UCSD-AML1 (cell line): ENCODE measurements around the gene ACACA.
"Not testable (repeated sequence)": the region's sequence is repeated elsewhere in the genome, so short reads cannot be mapped to it uniquely, and the experiment has no call there.

Experiments
- DNase-seq: peaks from one replicate; lab custom pipeline; 2025; ENCODE audit not compliant: unreplicated experiment; lab: John Stamatoyannopoulos, UW

The ACACA gene

DNA sequence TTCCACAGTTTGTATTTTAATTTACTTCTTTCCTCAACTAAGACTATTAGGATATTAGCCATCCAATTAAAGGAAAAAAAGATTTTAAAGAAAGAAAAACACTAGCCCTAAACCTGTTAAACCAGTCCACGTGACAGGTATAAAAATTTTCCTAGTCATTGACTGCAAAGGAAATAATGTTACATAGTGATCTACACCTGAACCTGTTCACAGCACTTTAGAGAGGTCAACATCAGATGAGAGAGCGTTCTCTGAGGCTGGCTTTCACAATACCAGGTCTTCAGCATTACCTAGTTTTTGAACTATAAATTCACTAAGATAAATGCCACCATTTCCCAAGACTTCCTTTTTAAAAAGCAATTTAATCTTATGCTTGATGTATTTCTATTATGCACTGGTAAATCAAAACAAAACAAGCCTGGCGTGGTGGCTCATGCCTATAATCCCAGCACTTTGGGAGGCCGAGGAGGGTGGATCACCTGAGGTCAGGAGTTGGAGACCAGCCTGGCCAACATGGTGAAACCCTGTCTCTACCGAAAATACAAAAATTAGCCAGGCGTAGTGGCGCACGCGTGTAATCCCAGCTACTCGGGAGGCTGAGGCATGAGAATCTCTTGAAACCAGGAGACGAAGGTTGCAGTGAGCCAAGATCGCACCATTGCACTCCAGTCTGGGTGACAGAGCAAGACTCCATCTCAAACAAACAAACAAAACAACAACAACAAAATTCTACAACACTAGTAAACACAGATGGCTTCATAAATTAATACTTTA is 49.7 kb downstream of the ACACA start:
- not testable (repeated sequence) for DNase-seq

DNA sequence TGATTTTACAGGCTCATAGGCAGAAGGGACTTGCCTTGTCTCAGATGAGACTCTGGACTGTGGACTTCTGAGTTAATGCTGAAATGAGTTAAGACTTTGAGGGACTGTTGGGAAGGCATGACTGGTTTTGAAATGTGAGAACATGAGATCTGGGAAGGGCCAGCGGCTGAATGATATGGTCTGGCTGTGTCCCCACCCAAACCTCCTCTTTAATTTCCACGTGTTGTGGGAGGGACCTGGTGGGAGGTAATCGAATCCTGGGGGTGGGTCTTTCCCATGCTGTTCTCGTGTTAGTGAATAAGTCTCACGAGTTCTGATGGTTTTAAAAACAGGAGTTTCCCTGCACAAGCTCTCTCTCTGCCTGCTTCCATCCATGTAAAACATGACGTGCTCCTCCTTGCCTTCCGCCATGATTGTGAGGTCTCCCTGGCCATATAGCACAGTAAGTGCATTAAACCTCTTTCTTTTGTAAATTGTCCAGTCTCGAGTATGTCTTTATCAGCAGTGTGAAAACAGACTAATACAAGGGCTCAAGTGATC is 59.7 kb downstream of the ACACA start:
- DNase-seq, result not testable (repeated sequence)

DNA sequence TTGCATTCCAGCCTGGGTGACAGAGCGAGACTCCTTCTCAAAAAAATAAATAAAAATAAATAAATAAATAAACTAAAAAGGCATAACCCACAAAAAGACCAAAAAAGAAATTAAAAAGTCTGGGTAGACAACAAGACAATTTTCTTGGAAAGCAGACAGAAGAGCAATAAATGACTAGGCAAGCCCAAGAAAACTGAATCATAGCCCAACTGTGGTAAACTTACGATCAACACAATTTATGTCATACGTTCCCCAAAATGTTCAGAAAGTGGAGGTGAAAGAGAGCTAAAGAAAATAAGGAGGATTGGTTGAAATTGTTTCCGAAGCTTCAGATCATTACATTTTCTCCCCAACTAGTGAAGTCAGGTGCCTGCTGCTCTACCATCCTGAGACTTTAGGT is 62.1 kb downstream of the ACACA start:
- no peak for DNase-seq

DNA sequence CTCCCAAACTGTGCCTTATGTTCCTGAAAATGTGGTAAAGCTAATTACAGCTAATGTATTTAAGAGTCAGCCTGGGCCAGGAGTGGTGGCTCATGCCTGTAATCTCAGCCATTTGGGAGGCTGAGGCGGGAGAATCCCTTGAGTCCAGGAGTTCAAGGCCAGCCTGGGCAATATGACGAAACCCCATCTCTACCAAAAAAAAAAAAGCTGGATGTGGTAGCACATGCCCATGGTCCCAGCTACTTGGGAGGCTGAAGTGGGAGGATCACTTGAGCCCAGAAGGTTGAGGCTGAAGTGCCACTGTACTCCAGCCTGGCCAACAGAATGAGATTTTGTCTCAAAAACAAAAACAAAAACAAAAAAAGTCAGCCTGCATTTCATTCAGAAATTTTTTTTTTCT is 64.0 kb downstream of the ACACA start:
- DNase-seq, result no peak

DNA sequence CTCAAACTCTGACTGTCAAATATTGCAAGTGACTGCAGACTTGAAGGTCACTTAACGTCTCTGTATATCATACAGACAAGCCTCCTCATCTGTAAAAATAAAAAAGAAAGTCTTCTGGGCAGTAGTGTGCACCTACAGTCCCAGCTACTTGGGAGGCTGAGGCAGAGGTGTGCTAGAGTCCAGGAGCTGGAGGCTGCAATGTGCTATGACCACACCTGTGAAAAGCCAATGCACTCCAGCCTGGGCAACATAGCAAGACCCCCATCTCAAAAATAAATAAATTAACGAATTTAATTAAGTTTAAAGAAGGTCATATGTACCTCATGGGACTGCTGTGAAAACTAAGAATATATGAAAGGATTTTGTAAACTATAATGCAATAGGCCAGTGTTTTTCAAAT is 65.8 kb downstream of the ACACA start:
- no peak for DNase-seq

DNA sequence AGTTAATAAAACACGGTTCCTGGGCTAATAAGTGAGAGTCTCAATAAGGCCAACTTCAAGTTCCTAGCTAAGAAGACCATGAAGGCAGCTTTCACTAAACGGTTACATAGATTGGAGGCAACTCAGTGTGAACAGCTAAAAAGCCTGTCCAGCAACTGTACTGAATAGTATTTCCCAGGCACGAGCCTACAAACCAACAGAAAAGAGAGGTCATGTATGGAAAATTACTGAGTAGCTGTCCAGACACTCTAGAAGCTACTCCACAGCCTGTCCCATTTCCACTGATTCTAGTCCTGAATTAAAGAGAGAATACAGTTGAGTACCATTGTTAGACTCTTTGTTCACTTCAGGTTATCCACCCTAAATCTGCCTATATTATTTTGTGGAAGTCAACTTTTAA is 67.3 kb downstream of the ACACA start:
- no peak for DNase-seq

DNA sequence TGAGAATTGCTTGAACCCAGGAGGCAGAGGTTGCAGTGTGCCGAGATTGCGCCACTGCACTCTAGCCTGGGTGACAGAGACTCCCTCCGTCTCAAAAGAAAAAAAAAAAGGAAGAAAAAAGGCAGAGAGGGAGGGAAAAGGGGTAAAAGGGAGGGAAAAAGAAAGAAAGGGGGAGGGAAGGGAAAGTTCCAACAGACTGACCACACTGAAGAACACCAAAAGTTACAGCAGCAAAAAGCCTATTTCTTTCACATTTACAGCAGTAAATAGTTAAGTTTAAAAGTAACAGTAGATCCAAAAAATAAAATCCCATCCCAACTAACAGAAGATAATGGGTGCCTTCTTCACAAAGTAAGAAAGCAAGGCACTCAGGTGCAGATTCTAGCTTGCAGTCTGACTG is 67.8 kb downstream of the ACACA start:
- no peak for DNase-seq

DNA sequence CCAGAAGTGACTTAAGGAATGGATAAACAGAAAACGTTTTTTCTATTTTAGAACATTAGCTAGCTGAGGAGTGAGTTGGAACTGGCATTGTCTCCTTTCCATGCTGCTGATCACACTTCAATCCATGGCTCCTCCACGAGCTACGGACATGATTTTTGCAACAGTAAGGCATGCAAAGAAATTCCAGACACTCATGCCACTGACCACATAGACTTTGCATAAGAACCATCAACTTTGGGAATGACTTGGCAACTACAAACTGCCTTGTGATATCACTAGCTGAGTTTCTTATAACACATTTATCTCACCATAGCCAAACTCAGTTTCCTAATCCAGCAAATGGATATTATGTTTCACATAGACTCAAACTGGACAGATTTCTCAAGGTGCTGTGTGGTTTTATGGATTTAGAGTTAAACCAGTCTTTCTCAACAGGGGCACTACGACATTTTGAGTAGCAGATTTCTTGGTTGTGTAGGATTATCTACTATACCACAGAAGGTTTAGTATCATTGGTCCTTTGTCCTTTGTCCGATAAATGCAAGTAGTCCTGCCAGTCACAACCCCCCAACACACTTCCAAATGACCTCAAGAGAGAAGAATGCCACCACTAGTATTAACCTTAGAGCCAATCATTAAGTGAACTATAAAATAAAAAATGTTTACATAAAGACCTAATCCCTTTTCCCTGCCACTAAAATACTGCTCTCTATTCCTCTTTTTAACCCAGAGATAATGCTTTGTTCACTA is 79.1 kb downstream of the ACACA start:
- DNase-seq, result no peak

DNA sequence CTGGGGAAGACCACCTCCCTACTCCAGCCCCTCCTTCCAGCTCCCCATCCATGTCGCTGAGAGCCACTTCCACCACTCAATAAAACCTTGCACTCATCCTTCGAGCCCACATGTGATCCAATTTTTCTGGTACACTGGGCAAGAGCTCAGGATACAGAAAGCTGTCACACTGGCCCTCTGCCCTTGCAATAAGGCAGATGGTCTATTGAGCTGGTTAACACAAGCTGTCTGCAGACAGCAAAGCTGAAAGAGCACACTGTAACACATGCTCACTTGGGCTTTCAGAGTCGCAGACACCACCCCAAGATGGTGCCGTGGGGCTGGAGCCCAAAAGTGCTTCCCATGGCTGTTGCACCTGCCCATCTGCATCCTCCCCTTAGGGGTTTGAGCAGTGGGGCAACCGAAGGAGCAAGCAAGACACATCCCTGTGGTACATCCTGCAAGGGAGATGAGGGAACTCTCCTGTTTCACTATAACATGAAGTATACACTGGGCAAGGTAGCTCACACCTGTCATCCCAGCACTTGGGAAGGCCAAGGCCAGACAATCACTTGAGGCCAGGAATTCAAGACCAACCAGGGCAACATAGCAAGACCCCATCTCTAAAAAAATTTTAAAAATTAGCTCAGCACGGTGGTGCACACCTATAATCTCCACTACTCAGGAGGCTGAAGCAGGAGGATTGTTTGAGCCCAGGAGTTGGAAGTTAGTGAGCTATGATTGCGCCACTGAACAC is 83.6 kb downstream of the ACACA start:
- no peak for DNase-seq

DNA sequence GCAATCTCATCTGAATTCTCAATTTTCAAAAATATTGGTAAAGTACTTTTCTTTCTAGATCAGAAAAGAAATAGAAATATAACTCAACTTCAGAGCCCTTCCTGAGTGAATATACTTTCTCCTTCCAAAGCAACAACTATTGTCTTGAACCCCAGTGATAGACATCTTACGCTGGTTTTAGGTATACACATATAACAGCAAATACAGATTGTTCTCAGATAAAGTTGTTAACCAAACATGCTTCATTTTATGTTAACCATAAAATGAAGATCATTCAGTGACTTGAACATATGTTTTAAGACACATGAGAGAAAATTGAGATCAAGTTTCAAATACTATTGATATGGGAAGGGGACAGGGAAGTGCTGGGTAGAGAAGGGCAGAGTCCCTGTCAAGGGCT is 84.5 kb downstream of the ACACA start:
- DNase-seq, result no peak

DNA sequence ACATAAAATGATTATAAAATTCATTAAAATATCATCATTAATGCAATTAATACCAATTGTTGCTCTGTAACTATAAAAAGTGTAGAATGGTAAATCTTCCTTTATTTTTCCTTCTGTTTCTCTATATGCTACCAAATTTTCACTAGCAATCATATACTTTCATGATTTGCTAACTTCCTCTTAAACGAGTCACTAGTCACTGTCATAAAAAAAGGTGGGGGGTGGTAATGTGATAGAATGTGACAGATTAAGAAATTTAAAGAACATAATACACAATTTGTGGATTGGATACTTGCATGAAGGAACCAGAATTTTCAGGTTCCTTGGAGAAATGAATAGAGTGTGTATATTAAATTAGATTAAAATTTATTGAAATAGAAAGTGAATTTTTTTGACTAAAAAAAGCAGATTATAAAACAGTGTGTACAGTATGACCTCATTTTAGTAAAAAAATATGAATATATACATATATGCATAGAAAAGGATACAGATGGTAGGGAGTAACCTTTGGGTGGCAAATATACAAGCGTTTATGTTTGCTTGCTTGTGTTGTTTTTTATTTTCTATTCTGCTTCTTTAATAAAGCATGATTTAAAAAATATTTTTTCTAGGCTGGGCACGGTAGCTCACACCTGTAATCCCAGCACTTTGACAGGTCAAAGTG is 87.6 kb downstream of the ACACA start:
- DNase-seq, result no peak

DNA sequence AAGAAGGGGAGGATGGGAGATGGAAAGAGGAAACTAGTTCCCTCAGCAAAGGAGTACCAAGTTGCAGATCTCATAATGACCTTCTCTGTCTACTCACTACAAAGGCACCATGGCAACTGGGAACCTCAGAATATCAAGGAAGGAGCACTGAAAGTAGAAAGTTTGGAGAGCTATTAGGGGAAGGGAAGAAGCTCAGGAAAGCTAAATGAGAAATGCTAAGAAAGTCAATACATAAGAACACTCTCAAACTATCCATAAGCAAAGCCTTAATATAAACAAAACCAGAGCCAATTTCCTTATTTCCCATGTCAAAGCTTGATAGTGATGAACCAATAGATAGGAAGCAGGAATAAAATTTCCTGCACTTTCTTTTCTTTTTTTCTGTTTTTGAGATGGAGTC is 88.8 kb downstream of the ACACA start:
- DNase-seq, result no peak

DNA sequence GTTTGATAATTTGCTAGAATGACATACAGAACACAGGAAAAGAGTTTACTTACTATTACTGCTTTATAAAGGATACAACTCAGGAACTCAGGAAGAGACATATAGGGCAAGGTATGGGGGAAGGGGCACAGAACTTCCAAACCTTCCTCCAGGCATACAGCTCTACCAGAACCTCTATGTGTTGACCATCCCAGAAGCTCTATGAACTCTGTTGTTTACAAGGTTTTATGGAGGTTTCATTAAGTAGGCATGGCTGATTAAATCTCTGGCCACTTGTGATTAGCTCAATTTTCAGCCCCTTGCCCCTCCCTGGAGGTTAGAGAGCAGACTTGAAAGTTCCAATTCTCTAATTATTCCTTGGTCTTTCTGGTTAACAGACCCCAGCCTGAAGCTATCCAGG is 91.0 kb downstream of the ACACA start:
- no peak for DNase-seq

DNA sequence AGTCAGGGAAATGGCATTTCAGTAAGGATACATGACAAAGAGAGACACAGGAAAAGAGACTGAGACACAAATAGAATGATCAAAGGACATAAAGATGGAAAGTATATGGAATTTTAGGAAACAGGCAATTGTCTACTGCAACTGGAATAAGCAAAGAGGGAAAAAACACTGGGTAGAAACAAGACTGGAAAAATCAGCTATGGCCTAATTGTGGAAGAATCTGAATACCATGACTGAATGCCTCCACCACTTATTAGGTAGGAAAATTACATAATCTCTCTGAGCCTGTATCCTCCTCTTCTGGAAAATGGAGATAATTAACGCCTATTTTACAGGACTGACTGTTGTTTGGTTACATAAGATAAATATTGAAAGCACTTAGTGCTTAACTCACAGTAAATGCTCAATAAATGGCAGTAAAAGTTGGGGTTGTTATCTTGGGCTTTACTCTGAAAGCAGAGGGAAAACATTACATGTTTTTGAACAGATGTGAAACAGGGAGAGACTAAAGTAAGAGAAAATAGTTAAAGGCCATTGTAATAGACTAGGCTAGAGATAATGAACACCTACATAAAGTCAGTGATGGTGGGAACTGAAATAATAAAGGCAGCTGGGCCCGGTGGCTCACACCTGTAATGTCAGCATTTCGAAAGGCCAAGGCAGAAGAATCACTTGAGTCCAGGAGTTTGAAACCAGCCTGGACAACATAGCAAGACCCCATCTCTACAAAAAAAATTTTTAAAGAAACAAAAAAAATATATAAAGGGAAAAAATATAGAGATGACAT is 94.3 kb downstream of the ACACA start:
- DNase-seq, result no peak

DNA sequence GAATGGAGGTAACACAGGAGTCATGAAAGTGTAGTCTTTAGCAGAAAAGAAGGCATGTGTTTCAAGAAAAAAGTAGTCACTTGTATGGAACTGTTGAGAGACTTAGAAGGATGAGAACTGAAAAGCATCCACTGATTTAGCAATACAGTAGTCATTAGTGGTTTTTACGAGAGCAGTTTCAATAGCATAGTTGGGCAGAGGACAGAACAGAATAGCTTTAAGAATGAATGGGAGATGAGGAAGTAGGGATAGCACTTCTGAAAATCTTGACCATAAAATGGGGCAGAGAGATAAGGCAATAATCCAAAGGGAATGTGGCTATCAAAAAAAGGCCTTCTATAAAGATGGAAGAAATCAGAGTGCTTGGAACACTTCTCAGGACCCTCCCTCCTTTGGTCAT is 95.7 kb downstream of the ACACA start:
- no peak for DNase-seq

DNA sequence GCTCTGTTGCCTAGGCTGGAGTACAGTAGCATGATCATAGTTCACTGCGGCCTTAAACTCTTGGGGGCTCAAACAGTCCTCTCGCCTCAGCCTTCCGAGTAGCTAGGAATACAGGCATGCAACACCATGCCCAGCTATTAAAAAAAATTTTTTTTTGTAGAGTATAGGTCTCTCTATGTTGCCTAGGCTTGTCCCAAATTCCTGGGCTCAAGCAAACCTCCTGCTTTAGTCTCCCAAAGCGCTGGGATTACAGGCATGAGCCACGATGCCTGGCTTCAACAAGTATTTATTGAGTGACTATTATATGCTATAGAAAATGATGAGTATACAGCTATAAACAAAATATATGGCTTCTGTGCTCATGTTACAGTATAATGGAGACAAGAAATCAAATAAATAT is 97.6 kb downstream of the ACACA start:
- DNase-seq, result no peak

DNA sequence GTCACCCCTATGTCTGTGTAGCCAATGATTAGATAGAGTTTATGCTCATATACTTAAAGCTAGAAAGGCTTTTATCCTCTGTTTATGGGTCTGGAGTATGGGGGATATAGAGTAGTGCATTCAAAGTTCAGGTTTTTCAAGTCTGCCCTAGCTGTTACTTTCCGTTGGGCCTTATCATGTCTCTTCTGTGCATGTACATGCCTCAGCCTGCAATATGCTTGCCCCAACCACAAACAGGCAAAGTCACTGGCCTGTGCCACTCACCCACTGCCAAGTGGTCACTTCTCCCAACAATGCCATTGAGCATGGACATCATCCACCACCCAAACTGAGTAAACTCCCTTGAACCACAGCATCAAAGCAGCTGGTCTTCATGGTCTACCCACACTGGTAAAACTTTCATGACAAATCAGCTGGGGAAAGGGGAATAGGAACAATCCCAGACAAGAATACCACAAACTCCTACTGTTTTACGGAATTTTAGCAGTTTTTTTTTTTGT is 101.2 kb downstream of the ACACA start:
- DNase-seq, result no peak

DNA sequence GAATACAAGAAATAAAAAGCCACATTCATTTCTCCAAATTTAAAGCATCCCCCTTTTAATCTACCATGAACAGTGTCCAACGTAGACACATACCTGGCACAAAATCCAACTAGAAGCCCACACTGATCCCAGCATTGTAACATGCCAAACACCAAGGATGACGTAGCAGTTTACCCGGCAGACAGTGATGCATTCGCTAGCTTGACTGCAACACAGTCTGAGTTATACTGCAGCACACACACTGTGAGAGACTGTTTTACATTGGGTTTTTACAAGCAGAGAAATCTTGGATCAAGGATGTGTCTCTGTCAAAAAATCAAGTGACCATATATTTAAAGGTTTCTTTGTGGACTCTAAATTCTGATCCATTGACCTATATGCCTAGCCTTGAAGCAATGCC is 105.3 kb downstream of the ACACA start:
- DNase-seq, result no peak

DNA sequence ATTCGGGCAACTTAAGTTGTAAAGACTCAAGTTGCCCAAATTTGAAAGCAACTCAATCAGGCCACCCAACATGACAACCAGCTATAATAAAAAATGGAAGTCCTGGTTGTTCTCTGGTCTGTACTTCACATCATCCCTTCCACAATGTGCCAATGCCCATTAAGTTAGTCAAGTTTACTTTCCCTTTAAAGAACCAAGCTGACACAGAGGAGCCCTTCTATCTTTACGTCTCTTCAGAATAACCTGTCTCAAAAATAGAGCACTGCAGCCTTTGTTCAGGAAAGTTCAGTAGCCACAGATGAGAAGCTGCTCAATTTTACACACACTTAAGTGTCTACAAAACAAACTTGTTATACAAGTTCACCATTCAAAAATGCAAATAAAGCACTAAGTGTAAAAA is 106.0 kb downstream of the ACACA start:
- no peak for DNase-seq

DNA sequence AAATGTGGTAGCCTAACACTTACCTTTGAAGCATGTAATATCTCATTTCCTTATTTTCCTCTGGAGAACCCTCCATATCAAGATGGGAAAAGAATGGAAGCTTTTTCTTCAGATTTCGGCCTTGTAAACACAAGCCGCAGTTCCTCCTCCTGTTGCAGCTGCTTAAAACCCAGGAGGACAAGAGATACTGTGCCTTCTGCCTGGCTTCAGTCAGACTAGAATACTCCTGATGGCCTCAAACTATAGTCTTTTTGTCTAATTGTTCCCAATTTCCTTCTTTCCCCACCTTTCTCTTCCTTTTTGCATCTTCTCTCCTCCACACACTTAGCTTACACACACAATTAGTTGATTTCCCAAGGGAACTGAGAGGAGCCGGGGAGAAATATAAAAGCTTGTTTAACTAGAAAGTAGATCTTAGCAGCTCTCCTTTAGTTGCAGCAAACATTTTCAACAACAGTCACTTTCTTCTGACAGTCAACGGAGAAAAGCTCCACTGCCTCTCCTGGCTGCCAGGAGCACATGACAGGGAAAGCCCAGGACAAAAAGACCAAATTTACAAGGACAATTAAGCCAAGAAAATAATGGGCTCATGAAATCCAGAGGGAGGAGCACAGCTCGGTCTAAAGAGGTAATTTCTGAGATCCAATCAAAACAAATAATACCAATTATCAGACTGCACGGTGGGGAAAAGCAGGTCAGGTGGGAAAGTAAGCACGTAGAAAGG is 107.2 kb downstream of the ACACA start:
- DNase-seq, result no peak
